Skeletal muscle tissue (tissue), 4 donors: Measurements from ENCODE around the gene PHF12. TPM values are rescaled to one million over a fixed set of nuclear protein-coding genes. Genes with fewer than 3 reads are reported as not detected.
"Not testable (repeated sequence)": the region's sequence is repeated elsewhere in the genome, so short reads cannot be mapped to it uniquely, and the experiment has no call there.

Experiments used
- H3K27ac ChIP-seq: one replicate; pipeline ENCODE4 v1.7.0; 2013; ENCODE audit warnings: mild to moderate bottlenecking, low read depth, low read length, inconsistent platforms
- H3K27me3 ChIP-seq, 3 donors: one replicate each; pipeline ENCODE4 v1.7.0; 2013; ENCODE audit warnings: low read length in 3 of 3; ENCODE audit not compliant: control insufficient read depth in 3 of 3, insufficient read depth in 3 of 3
- H3K36me3 ChIP-seq, 3 donors: one replicate each; pipeline ENCODE4 v1.7.0; 2013; ENCODE audit warnings: low read length in 3 of 3; ENCODE audit not compliant: control insufficient read depth in 3 of 3, insufficient read depth in 3 of 3
- H3K4me1 ChIP-seq, 3 donors: one replicate each; pipeline ENCODE4 v1.7.0; 2013; ENCODE audit warnings: low read length in 3 of 3, mild to moderate bottlenecking in 3 of 3; ENCODE audit not compliant: control insufficient read depth in 3 of 3, insufficient read depth in 3 of 3
- H3K4me3 ChIP-seq, 3 donors: one replicate each; pipeline ENCODE4 v1.7.0; 2013; ENCODE audit warnings: low read length in 3 of 3
- H3K9ac ChIP-seq, 3 donors: one replicate each; pipeline ENCODE4 v1.7.0; 2013; ENCODE audit warnings: low read length in 3 of 3, mild to moderate bottlenecking in 3 of 3, moderate library complexity in 2 of 3, low read depth in 1 of 3
- H3K9me3 ChIP-seq, 3 donors: one replicate each; pipeline ENCODE4 v1.7.0; 2013; ENCODE audit warnings: low read length in 3 of 3; ENCODE audit not compliant: control insufficient read depth in 3 of 3
- total RNA-seq: library from RNA; depleted of rRNA; stranded (reverse); fragments of >200 nt; gene quantifications from one replicate; pipeline ENCODE4 v1.2.3, GENCODE V29; 2014
- donor health status: Osteomylitis.

The PHF12 gene
- total RNA-seq, 1 donor from 2014 or later = 8.9 TPM

GRCh38 chr17:28908640-28909167 is 42.6 kb downstream of the PHF12 start:
- H3K9ac ChIP-seq = peak overlapping the region in 2 of 3 donors; percentile 3 to 51
- H3K4me3 ChIP-seq = no peak overlapping the region
- H3K36me3 ChIP-seq = peaks cover 70 to 76% (median 76%) of the 10 kb centered on the region in 3 donors

GRCh38 chr17:28907709-28908475 is 43.4 kb downstream of the PHF12 start:
- H3K4me1 ChIP-seq = peaks cover 15 to 22% (median 15%) of the 10 kb centered on the region in 3 donors
- peak overlapping the region; percentile 69 for H3K27ac ChIP-seq
- H3K9me3 ChIP-seq = no peaks in the 10 kb centered on the region
- H3K4me3 ChIP-seq = no peak overlapping the region
- H3K36me3 ChIP-seq = peaks cover 62 to 68% (median 67%) of the 10 kb centered on the region in 3 donors
- H3K9ac ChIP-seq = peak overlapping the region in 1 of 3 donors; percentile 40
- H3K27me3 ChIP-seq = no peaks in the 10 kb centered on the region

More at GRCh38 chr17:28908640-28909167, 42.6 kb downstream of the PHF12 start:
- no peaks in the 10 kb centered on the region for H3K9me3 ChIP-seq
- no peaks in the 10 kb centered on the region for H3K27me3 ChIP-seq
- peaks cover 9 to 14% (median 10%) of the 10 kb centered on the region in 3 donors for H3K4me1 ChIP-seq
- H3K27ac ChIP-seq = peak overlapping the region; percentile 69

DNA sequence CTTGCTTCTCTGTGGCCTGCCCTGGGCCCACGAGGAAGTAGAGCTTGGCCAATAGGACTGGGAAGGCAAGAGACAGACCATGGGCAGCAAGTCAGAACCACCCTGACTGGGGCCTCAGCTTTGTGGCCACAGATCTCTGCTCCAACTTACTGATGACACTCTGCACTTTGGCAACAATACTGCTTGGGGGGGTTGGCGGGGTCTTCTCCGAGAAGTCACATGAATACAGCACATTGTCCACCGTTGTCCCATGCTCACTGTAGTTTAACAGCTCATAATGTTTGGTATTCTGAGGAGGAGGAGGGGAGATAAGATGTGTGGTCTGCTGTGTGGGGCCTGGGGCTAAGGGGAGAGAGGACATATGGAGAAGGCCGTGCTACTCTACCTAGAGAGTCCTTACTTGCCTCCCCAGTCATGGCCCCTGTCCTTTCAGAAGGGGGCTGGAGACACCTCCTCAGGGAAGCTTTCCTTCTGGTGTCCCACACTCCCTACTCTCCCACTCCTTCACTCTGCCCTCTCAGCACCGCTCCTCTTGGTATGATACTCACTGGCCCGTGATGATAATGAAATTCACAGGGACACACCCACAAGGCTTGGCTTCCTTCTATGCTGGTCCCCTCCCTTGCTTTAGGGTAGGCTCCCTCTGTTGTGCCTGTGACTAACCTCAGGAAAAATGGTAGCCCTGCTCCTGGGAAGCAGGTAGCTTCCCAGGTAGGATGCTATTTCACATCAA is 44.4 kb downstream of the PHF12 start:
- peaks cover 52 to 57% (median 57%) of the 10 kb centered on the region in 3 donors for H3K36me3 ChIP-seq
- no peaks in the 10 kb centered on the region for H3K9me3 ChIP-seq
- no peak overlapping the region for H3K27ac ChIP-seq
- no peak overlapping the region for H3K4me3 ChIP-seq
- H3K9ac ChIP-seq = no peak overlapping the region
- H3K27me3 ChIP-seq = no peaks in the 10 kb centered on the region
- H3K4me1 ChIP-seq = peaks cover 18 to 28% (median 22%) of the 10 kb centered on the region in 3 donors

- Histone ChIP-seq H3K9ac (no peak overlapping the region), H3K36me3 (peaks cover 46 to 51% (median 51%) of the 10 kb centered on the region in 3 donors), H3K27me3 (no peaks in the 10 kb centered on the region), H3K4me3 (no peak overlapping the region), H3K9me3 (no peaks in the 10 kb centered on the region), H3K27ac (no peak overlapping the region), H3K4me1 (peaks cover 18 to 30% (median 23%) of the 10 kb centered on the region in 3 donors)
These were observed 45.0 kb downstream of the PHF12 start for GRCh38 chr17:28906276-28906675.

DNA sequence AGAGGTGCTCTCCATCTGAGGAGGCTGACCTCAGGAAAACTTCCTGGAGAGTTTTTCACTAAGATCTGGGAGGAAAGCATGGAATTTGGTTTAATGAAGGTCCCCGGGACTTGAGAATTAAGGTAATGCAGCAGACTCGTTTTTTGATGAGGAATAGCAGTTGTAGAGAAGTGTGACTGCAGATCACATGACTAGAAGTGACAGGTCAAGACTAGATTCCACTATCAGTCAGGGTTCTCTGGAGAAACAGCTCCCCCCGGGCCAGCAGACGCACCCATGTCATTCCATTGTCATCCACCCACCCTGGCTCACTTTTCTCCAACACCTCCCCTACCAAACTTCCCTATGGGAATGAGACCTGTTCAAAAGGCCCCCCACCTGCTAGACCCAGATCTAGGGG is 46.5 kb downstream of the PHF12 start:
- Histone ChIP-seq H3K4me3 (no peak overlapping the region), H3K27ac (no peak overlapping the region), H3K9me3 (no peaks in the 10 kb centered on the region), H3K27me3 (no peaks in the 10 kb centered on the region), H3K4me1 (peaks cover 18 to 30% (median 23%) of the 10 kb centered on the region in 3 donors), H3K9ac (no peak overlapping the region), H3K36me3 (peaks cover 31 to 39% (median 37%) of the 10 kb centered on the region in 3 donors)

- H3K27ac ChIP-seq, H3K27me3 ChIP-seq, H3K9me3 ChIP-seq: not testable (repeated sequence)
- H3K4me3 ChIP-seq = peak overlapping the region; percentile 59 to 81 (median 63)
- H3K9ac ChIP-seq = peak overlapping the region in 1 of 3 donors; percentile 82
- peaks cover 13 to 26% (median 15%) of the 10 kb centered on the region in 3 donors for H3K4me1 ChIP-seq
- H3K36me3 ChIP-seq = peaks cover 21 to 28% (median 24%) of the 10 kb centered on the region in 3 donors
These were observed 47.8 kb downstream of the PHF12 start for GRCh38 chr17:28903546-28903841.

DNA sequence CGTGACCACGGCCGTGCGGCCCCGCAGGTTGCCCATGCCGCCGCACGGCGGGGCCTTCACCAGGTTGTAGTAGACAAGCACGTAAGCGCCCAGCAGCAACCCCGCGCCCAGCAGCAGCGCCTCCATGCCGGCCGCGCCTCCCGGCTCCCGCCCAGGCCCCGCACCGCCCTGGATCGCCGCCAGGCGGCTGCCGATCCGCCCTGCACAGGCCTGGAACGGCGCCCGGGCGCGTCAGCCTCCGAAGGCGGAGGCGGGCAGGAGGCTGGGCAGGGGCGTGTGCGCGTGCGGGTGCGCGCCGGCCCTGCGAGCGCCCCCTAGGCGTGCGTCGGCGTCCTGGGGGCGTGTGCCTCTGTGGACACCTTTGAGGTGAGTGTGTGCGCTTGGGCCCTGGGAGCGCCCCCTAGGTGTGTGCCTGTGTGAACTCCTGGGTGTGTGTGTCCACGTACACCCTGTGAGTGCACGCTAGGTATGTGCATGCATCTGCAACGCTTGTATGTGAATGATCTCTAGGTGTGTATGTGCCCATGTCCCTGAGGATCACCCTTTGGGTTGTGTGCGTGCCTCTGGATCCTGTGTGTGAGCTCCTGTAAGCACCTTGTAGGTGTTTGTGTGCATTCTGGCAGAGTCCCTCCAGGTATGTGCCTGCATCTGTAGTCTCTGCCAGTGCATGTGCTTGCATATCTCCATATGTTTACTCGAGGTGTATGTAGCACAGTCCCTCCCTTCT is 48.3 kb downstream of the PHF12 start, which contains the start of gene DHRS13:
TSS of gene DHRS13 (minus strand) at position 261 of the 727 bp plus-strand sequence. CDS start at position 126, 135 bp downstream.
- Histone ChIP-seq H3K9me3 (no peaks in the 10 kb centered on the region), H3K4me3 (peak within 1 kb of the TSS; percentile 63 to 81 (median 63)), H3K9ac (peak within 1 kb of the TSS; percentile 64 to 82 (median 65)), H3K27me3 (no peaks in the 10 kb centered on the region), H3K27ac (peak within 1 kb of the TSS; percentile 60), H3K36me3 (peaks cover 17 to 23% (median 19%) of the 10 kb centered on the region in 3 donors), H3K4me1 (peaks cover 17 to 26% (median 18%) of the 10 kb centered on the region in 3 donors)

DNA sequence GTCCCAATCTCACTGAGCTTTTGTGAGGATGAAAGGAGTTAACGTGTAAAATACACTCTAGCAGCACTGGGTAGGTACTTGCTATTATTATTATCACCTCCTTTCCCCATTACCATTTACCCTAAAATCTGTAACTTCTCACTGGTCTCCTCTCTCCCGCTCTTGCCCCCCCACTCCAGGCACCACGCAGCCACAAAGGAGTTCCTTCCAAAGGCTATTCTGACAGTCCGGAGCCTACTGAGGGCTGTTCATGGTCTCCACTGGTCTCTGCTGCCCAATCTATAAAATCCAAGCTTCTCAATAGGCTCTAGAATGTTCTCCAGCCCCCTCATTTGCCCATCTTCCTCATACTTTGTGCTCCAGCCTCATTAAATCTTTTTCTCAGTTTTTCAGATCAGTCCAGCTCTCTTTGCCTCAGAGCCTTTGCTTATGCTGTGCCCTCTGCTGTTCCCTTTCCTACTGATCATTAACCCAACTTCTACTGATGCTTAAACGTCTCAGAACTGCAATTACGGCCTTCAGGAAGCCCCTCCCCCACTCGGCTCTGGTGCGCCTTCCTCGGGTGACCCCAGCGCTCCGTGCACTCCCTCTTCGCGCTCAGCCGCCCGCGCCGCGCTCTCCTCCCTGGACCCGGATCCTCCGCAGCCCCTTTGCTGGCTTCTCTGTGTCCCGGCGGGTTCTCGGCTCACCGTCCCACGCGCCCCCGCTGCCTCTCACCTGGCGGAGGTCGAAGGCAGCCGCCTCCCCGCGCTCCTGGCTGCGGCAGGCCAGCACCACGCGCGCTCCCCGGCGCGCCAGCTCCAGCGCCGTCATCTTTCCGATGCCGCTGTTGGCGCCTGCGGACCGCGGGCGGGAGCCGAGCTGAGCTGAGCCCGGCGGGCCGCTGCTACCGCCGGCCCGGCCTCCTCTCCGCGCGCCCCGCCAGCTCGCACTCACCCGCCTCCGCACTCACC is 49.2 kb downstream of the PHF12 start:
- peak overlapping the region; percentile 63 to 81 (median 63) for H3K4me3 ChIP-seq
- H3K27me3 ChIP-seq = no peaks in the 10 kb centered on the region
- H3K4me1 ChIP-seq = peaks cover 21 to 30% (median 21%) of the 10 kb centered on the region in 3 donors
- no peaks in the 10 kb centered on the region for H3K9me3 ChIP-seq
- H3K9ac ChIP-seq = peak overlapping the region; percentile 64 to 82 (median 65)
- H3K36me3 ChIP-seq = peaks cover 9 to 15% (median 11%) of the 10 kb centered on the region in 3 donors
- H3K27ac ChIP-seq = peak overlapping the region; percentile 60
